H9 (cell line): Measurements from ENCODE around the gene MT1H. TPM values are rescaled to one million over a fixed set of nuclear protein-coding genes. Genes with fewer than 3 reads are reported as not detected.

Experiments used
- DNase-seq: peaks from one replicate; pipeline ENCODE4 v3.0.0-alpha.2; 2017
- H2AFZ ChIP-seq: one replicate; pipeline ENCODE4 v1.6.1; 2013; ENCODE audit warnings: mild to moderate bottlenecking, low read length, control low read depth, moderate library complexity
- H2AK5ac ChIP-seq: 2 replicates; pipeline ENCODE4 v1.6.1; 2013; ENCODE audit warnings: low read length, control low read depth, mixed read lengths; ENCODE audit not compliant: insufficient read length
- H2BK120ac ChIP-seq: one replicate; pipeline ENCODE4 v1.6.1; 2013; ENCODE audit warnings: low read depth, mild to moderate bottlenecking, low read length, control low read depth, inconsistent platforms; ENCODE audit not compliant: poor library complexity, severe bottlenecking
- H2BK12ac ChIP-seq: 2 replicates; pipeline ENCODE4 v1.6.1; 2013; ENCODE audit warnings: low read length, control low read depth, mixed read lengths, low read depth; ENCODE audit not compliant: insufficient read length
- H2BK15ac ChIP-seq: 2 replicates; pipeline ENCODE4 v1.6.1; 2013; ENCODE audit warnings: low read depth, low read length, control low read depth
- H2BK20ac ChIP-seq: one replicate; pipeline ENCODE4 v1.6.1; 2013; ENCODE audit warnings: low read depth, mild to moderate bottlenecking, low read length, control low read depth, inconsistent platforms; ENCODE audit not compliant: poor library complexity, severe bottlenecking
- H2BK5ac ChIP-seq: 2 replicates; pipeline ENCODE4 v1.6.1; 2013; ENCODE audit warnings: low read length, control low read depth, mixed read lengths; ENCODE audit not compliant: insufficient read length
- H3K14ac ChIP-seq: 2 replicates; pipeline ENCODE4 v1.6.1; 2013; ENCODE audit warnings: low read length, control low read depth; ENCODE audit not compliant: insufficient read depth
- H3K18ac ChIP-seq: 2 replicates; pipeline ENCODE4 v1.6.1; 2013; ENCODE audit warnings: low read depth, mild to moderate bottlenecking, mixed read lengths, low read length, control low read depth; ENCODE audit not compliant: insufficient read length
- H3K23ac ChIP-seq: 2 replicates; pipeline ENCODE4 v1.6.1; 2013; ENCODE audit warnings: low read length, control low read depth, mixed read lengths, low read depth; ENCODE audit not compliant: insufficient read length
- H3K23me2 ChIP-seq: 2 replicates; pipeline ENCODE4 v1.6.1; 2013; ENCODE audit warnings: low read depth, mild to moderate bottlenecking, mixed read lengths, low read length, control low read depth; ENCODE audit not compliant: insufficient read length, poor library complexity, severe bottlenecking
- H3K27ac ChIP-seq: 2 replicates; pipeline ENCODE4 v1.5.1; 2013; ENCODE audit warnings: low read length, control low read depth, mixed read lengths, low read depth; ENCODE audit not compliant: insufficient read length
- H3K27me3 ChIP-seq: 2 replicates; pipeline ENCODE4 v1.6.1; 2013; ENCODE audit warnings: low read length, control low read depth, inconsistent platforms; ENCODE audit not compliant: insufficient read depth
- H3K4ac ChIP-seq: 2 replicates; pipeline ENCODE4 v1.6.1; 2013; ENCODE audit warnings: low read depth, mild to moderate bottlenecking, control low read depth, inconsistent platforms, low read length, moderate library complexity
- H3K4me1 ChIP-seq: 2 replicates; pipeline ENCODE4 v1.6.1; 2013; ENCODE audit warnings: low read length, control low read depth, inconsistent platforms; ENCODE audit not compliant: insufficient read depth
- H3K4me2 ChIP-seq: 2 replicates; pipeline ENCODE4 v1.6.1; 2013; ENCODE audit warnings: low read length, control low read depth, mixed read lengths; ENCODE audit not compliant: insufficient read length, insufficient read depth
- H3K56ac ChIP-seq: 2 replicates; pipeline ENCODE4 v1.6.1; 2013; ENCODE audit warnings: low read depth, mild to moderate bottlenecking, mixed read lengths, low read length, control low read depth; ENCODE audit not compliant: insufficient read length
- H3K79me1 ChIP-seq: 2 replicates; pipeline ENCODE4 v1.6.1; 2013; ENCODE audit warnings: low read depth, mild to moderate bottlenecking, moderate library complexity, low read length, control low read depth, inconsistent platforms; ENCODE audit not compliant: insufficient read depth, poor library complexity, severe bottlenecking
- H3K79me2 ChIP-seq: 2 replicates; pipeline ENCODE4 v1.6.1; 2013; ENCODE audit warnings: low read length, control low read depth, inconsistent platforms; ENCODE audit not compliant: insufficient read depth
- H3K9ac ChIP-seq: 2 replicates; pipeline ENCODE4 v1.6.1; 2013; ENCODE audit warnings: low read length, control low read depth, mixed read lengths; ENCODE audit not compliant: insufficient read length; ENCODE audit errors: extremely low read depth
- H3K9me3 ChIP-seq: one replicate; pipeline ENCODE4 v1.6.1; 2013; ENCODE audit warnings: low read depth, low read length, inconsistent platforms; ENCODE audit not compliant: control insufficient read depth
- H3T11ph ChIP-seq: one replicate; pipeline ENCODE4 v1.6.1; 2013; ENCODE audit warnings: mild to moderate bottlenecking, low read length, control low read depth, inconsistent platforms
- H4K20me1 ChIP-seq: one replicate; pipeline ENCODE4 v1.6.1; 2013; ENCODE audit not compliant: control insufficient read depth, insufficient read length, insufficient read depth
- H4K5ac ChIP-seq: 2 replicates; pipeline ENCODE4 v1.6.1; 2013; ENCODE audit warnings: low read depth, mild to moderate bottlenecking, mixed read lengths, low read length, control low read depth; ENCODE audit not compliant: insufficient read length
- H4K8ac ChIP-seq: replicated peaks from 2 replicates; pipeline ENCODE4 v1.6.1; 2013; ENCODE audit warnings: low read length, control low read depth, mixed read lengths, low read depth; ENCODE audit not compliant: insufficient read length
- H4K91ac ChIP-seq: 2 replicates; pipeline ENCODE4 v1.6.1; 2013; ENCODE audit warnings: low read depth, mild to moderate bottlenecking, moderate library complexity, mixed read lengths, low read length, control low read depth; ENCODE audit not compliant: insufficient read length
- H3K27ac Mint-ChIP-seq, 3 experiments: 2 replicates in 2 of 3; 3 replicates in 1 of 3; pipeline ENCODE4 v1.8.0; 2020 to 2021; ENCODE audit warnings: mixed read lengths in 3 of 3, mild to moderate bottlenecking in 1 of 3, moderate library complexity in 1 of 3
- H3K27me3 Mint-ChIP-seq: 2 replicates; pipeline ENCODE4 v1.8.0; 2021; ENCODE audit warnings: low read depth, mild to moderate bottlenecking, moderate library complexity, mixed read lengths
- H3K36me3 Mint-ChIP-seq, 3 experiments: 2 replicates in 2 of 3; 3 replicates in 1 of 3; pipeline ENCODE4 v1.8.0; 2020 to 2021; ENCODE audit warnings: low read depth in 3 of 3, mixed read lengths in 3 of 3; ENCODE audit not compliant: insufficient read depth in 1 of 3
- H3K4me1 Mint-ChIP-seq, 2 experiments: 2 replicates each; pipeline ENCODE4 v1.8.0; 2020; ENCODE audit warnings: mixed read lengths in 2 of 2
- H3K4me3 Mint-ChIP-seq, 2 experiments: 2 replicates in 1 of 2; 3 replicates in 1 of 2; pipeline ENCODE4 v1.8.0; 2020 to 2021; ENCODE audit warnings: mild to moderate bottlenecking in 2 of 2, mixed read lengths in 2 of 2, moderate library complexity in 1 of 2
- H3K9me3 Mint-ChIP-seq, 2 experiments: 2 replicates in 1 of 2; 3 replicates in 1 of 2; pipeline ENCODE4 v1.8.0; 2020; ENCODE audit warnings: mild to moderate bottlenecking in 2 of 2, mixed read lengths in 2 of 2, moderate library complexity in 1 of 2
- CTCF ChIP-seq: fragments of 200-600 bp; sonication (generic); conservative IDR thresholded peaks from 3 replicates; pipeline ENCODE4 v1.8.0; 2021; ENCODE audit warnings: antibody characterized with exemption, mild to moderate bottlenecking
- WGBS: extraction: QIAGEN DNeasy Blood & Tissue Kit; methylation state at CpG from one replicate; pipeline ENCODE4 v1.1.7; 2013; ENCODE audit warnings: missing lambda C conversion rate, low lambda C conversion rate, mixed read lengths; ENCODE audit not compliant: insufficient read length; ENCODE audit errors: extremely low coverage; 5-methylcytosine and 5-hydroxymethylcytosine counted together
- total RNA-seq: library from RNA; stranded (reverse); gene quantifications from 2 replicates; pipeline ENCODE4 v1.2.1, GENCODE V29; 2021

MT1H gene
- total RNA-seq, 1 experiment from 2014 or later: 12.5 TPM

- no peak overlapping the region for H4K91ac ChIP-seq
- H3K36me3 Mint-ChIP-seq: no peaks in the 10 kb centered on the region
Measured at GRCh38 chr16:56713794-56714193, 44.2 kb downstream of the MT1H start.

More at GRCh38 chr16:56713794-56714193, 44.2 kb downstream of the MT1H start:
- H3K9me3 Mint-ChIP-seq: peaks cover 0 to 4% of the 10 kb centered on the region in 2 experiments; a peak in 2 of 5 replicates
- no peaks in the 10 kb centered on the region for H3K4me1 ChIP-seq
- peaks cover 12 to 15% of the 10 kb centered on the region in 2 experiments for H3K4me1 Mint-ChIP-seq
- H4K20me1 ChIP-seq: no peaks in the 10 kb centered on the region
- no peak for TF ChIP-seq CTCF
- no peak overlapping the region for H3K23ac ChIP-seq
- H3K27me3 Mint-ChIP-seq: peaks cover 48% of the 10 kb centered on the region
- no peak overlapping the region for H3K4ac ChIP-seq
- no peak overlapping the region for H3K56ac ChIP-seq
- no peak for DNase-seq
- H3K4me2 ChIP-seq: no peak overlapping the region
- H3K9me3 ChIP-seq: no peaks in the 10 kb centered on the region
- no peak overlapping the region for H2AFZ ChIP-seq
- no peak overlapping the region for H3K14ac ChIP-seq
- no peak overlapping the region for H3K27ac ChIP-seq
- H3K9ac ChIP-seq: no peak overlapping the region
- H3K79me2 ChIP-seq: no peaks in the 10 kb centered on the region
- H2BK15ac ChIP-seq: no peak overlapping the region
- no peak overlapping the region for H2AK5ac ChIP-seq
- H3K4me3 Mint-ChIP-seq: no peak overlapping the region
- H4K8ac ChIP-seq: no peak overlapping the region
- H3K18ac ChIP-seq: no peak overlapping the region
- H3K79me1 ChIP-seq: no peaks in the 10 kb centered on the region
- H2BK5ac ChIP-seq: no peak overlapping the region
- no peak overlapping the region for H3K27ac Mint-ChIP-seq
- H2BK12ac ChIP-seq: no peak overlapping the region
- H3T11ph ChIP-seq: no peak overlapping the region
- H3K27me3 ChIP-seq: no peaks in the 10 kb centered on the region; the same call in 1 of the 2 replicates
- no peaks in the 10 kb centered on the region for H3K23me2 ChIP-seq
- H4K5ac ChIP-seq: no peak overlapping the region
- H2BK20ac ChIP-seq: no peak overlapping the region
- WGBS: no CpG with 5 or more reads among the region's 2 CpGs
- no peak overlapping the region for H2BK120ac ChIP-seq
